Non-pigmented ciliary epithelial cell (primary cell): ENCODE results near the gene FOXG1.

Source experiments
- DNase-seq: peaks from one replicate; pipeline ENCODE4 v3.0.0-alpha.2; 2010; ENCODE audit warnings: low read depth

The FOXG1 gene

DNA sequence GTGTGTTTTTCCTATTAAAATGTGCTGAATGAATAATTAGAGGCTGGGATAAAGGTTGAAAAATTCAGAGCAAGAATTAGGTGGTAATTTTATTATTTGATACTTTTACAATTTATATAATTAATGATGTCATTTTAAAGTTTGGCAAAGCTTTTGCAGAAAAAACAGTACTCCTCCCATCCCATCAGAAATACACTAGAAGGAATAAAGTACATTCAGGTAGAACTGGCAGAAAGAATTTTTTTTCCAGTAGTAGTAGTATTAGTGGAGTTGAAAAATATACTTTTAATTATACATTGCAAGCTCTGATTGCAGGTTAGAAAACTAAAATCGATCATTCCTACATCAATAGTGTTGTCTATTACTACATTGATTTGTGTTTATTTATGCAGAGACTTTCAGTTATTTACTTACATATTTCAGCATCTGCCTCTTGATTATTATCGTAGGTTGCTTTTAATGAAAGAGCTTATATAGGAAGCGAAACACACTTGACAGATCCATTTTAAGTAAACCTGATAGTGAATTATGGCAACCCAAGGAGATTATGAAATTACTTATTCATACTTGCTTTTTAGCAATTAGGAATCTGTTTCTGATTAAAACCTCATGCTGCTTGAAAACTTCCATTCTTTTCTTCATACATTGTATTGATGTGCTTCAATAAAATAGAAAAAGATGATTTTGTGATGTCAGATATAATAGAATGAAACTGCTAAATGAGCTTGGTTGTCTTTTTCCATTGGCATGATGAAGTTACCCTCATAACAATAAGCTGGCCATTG, 10.1 kb downstream of the FOXG1 start:
- no peak for DNase-seq

GRCh38 chr14:28777471-28778137, 11.0 kb downstream of the FOXG1 start:
- no peak for DNase-seq

DNA sequence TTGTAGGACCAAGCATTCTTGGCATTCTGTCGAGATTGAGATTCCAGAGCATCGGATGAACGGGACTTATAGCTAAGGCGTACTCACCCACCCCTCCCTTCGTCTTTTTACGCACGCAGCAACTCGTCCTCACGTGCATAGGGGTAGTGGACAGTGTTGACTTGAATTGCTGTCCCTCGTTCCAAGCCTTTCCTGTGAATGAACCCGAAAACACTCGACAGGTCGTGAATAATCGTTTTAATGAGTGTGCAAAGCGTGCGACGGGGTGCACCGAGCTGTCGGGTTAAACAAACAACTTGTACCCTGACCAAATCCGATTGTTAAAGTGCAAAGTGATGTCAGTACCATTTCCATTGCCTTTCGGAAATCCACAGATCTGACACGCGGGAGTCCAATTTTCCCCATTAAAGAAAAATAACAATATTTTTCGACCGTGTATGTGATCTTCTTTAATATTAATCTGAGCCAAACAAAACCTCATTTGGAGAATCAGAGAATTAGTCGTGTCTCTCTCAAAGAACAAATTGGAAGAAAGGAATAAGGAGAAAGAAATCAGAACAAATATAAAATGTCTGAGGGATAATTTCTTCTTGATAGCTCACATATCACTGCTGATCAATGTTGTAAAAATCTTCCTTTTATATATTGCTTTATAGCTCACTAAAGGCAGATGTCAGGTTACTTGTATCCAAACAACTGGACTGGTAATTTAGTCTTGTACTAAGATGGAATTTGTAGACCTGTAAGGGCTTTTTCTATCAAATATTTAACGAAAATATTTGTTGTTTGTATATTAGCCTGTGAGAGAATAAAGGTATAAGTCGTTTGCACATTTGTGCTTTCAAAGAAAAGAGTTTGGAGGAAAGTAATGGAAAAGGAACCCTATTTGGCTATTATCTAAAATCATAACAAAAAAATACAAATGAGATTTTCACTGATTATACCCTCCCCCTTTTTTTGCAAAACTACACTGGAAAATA, 11.8 kb downstream of the FOXG1 start:
- DNase-seq = no peak

- no peak for DNase-seq
Measured at GRCh38 chr14:28779456-28779855, 12.9 kb downstream of the FOXG1 start.

DNA sequence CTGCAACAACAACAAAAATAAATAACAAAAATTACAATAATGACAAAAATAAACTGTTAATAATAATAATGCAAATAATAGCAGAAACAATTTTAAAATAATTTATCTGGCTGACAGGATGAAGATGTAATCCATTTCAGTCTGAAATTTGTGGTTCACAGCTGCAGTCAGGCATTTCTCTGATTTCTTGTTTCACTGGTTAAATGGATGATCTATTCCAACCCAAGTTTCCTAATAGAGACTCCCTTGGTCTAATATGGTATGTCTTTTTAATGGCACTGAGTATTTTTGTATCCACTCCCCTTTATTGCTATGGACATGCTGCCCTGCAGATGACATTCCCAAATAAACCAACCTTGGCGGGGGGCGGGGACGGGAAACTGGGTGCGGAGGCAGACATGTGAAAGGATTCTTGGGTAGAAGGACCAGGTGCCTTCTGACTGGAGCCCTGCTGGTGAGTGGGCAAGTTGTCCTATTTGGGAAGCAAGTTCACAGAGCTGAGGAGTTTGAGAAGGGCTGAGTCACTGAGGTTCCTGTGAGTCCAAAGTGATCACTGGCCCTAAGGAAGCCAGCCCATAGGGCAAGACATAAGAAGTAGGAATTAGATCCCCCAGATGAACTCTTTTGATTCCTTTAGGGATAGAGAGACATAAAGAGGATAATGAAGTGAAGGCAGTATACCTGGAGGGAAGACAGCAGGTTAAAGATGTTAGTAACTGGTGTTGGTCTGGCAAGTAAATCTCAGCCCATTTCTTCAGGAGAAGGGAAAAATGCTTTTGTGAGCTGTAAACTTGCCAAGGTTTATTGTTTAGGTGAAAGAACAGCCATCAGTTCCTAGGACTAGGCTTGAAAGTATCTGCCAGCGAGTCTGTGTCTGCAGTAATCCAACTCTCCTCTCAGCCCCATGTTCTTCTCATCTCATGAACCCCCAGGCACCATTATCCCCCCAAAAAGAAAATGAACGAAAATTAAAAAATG, 14.5 kb downstream of the FOXG1 start:
- no peak for DNase-seq

- no peak for DNase-seq
Measured at GRCh38 chr14:28782301-28782700, 15.7 kb downstream of the FOXG1 start.

DNA sequence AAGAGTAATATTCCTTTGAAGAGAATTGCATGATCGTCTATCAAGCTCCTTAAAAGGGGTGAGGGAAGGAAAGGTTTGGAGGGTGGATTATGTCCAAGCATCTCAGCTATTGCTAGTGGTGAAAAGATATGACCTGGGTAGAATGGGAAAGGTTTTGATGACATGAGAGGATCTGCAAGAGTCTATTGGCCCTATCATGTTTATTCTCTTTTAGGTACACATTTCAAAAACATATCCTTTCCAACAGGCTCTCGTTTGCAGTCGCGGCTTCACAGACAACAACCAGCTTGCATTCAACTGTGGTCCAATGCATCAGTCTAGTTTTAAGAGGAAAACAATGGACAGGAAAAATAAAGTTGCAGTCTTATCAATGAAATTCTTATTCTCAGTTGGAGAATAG, 17.1 kb downstream of the FOXG1 start:
- no peak for DNase-seq

DNA sequence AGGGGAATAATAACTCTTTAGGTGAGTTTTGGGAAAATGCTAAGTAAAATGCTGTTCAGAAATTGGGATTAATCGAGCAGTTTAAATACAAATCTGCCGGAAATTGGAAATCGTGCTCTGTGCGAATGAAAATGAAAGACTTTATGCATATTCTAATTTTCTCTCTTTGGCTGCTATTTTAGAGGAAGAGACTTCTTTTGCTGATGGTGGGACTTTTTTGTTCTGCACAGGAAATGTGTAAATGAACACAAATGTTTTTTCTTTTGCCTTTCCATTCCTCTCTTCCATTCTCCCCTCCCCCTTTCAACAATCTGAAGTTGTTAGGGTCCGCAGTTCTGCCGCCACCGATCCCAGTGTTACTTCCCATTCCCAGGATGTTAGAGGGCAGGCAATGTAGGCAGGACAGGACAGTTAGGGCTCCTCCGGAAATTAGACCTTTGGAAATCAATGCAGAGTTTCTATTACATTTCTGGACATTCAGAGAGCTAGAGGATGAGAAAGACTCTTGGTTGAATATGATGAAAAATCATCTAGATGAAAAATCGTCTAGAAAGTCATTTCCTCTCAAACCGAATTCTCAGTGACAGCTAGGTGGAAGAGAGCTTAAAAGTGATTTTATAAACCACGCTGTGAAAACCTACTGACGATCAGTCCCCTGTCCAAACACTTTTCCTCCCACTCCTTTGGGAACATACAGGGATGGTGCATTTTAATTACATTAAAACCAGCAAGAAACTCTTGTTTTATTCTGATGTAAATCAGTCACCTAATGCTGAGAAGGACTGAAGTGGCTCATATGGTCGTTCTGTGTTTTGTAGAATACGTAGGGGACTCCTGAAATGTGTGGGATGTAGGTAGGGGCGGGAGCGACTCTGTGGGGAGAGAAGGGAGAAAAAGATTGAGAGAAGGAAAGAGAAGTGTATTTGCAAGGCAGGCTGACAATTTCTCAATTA, 17.8 kb downstream of the FOXG1 start:
- no peak for DNase-seq

- DNase-seq = no peak
Measured at GRCh38 chr14:28785096-28785952, 18.7 kb downstream of the FOXG1 start.

DNA sequence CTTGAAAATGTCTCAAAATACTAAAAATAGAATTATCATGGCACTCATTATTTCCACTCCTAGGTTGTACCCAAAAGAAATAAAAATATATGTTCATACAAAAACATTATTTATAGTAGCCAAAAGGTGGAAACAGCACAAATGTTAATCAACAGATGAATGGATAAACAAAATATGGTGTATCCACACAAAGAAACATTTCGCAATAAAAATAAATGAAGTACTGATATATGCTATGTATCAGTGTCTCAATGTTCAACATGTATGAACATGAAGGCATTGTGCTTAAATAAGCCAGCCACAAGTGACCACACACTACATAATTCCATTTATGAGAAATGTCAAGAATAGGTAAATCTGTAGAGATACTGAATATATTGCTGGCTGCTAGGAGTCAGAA, 40.9 kb downstream of the FOXG1 start:
- no peak for DNase-seq

DNA sequence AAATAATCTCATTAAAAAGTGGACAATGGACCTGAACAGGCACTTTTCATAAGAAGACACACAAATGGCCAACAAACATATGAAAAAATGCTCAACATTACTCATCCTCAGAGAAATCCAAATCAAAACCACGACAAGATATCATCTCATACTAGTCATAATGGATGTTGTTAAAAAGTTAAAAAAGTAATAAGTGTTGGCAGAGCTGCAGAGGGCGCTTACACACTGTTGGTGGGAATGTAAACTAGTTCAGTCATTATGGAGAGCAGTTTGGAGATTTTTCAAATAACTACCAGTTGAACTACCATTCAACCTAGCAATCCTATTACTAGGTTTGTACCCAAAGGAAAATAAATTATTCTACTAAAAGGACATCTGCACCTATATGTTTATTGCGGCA, 47.2 kb downstream of the FOXG1 start:
- DNase-seq = no peak
